Measurements from ENCODE around the gene OLFML1.

OLFML1 gene

GRCh38 chr11:7525424-7525823 lies 40.1 kb downstream of the OLFML1 start:
- no peak overlapping the region for H3K4me2 ChIP-seq (ENCODE audit: low read depth, low read length, poor library complexity, severe bottlenecking)
- H3K27ac ChIP-seq (ENCODE audit: low read depth, low read length): no peak overlapping the region
- no peaks in the 10 kb centered on the region for H3K27me3 ChIP-seq (ENCODE audit: low read length)
- no peaks in the 10 kb centered on the region for H3K9me3 ChIP-seq (ENCODE audit: insufficient read depth, low read length)
- H3K36me3 ChIP-seq (ENCODE audit: low read length): no peaks in the 10 kb centered on the region
- H3K9ac ChIP-seq (ENCODE audit: low read length): no peak overlapping the region
- no peaks in the 10 kb centered on the region for H3K9me2 ChIP-seq (replicated peaks; ENCODE audit: insufficient read depth, low read length)
- no peak overlapping the region for H3K4me3 ChIP-seq (ENCODE audit: insufficient read depth, low read length, poor library complexity, severe bottlenecking)
- no peak overlapping the region for H2AFZ ChIP-seq (ENCODE audit: low read depth, low read length, severe bottlenecking)
- TF ChIP-seq EZH2phosphoT487 (conservative IDR thresholded peaks at IDR 0.05; ENCODE audit: low read length) (no peak), CTCF (IDR thresholded peaks at IDR 0.05; ENCODE audit: insufficient read depth, low read length, poor library complexity, severe bottlenecking) (no peak)
- no peaks in the 10 kb centered on the region; the same call in 1 of the 2 replicates for H3F3A ChIP-seq (ENCODE audit: insufficient read depth)
- H4K20me1 ChIP-seq (ENCODE audit: low read depth, low read length): no peaks in the 10 kb centered on the region
- H3K79me2 ChIP-seq (ENCODE audit: insufficient read depth, low read length): no peaks in the 10 kb centered on the region

GRCh38 chr11:7527029-7527428 lies 41.7 kb downstream of the OLFML1 start:
- Histone ChIP-seq H3K9me2 (replicated peaks; ENCODE audit: insufficient read depth, low read length) (no peaks in the 10 kb centered on the region), H3K36me3 (ENCODE audit: low read length) (no peaks in the 10 kb centered on the region), H3K9ac (ENCODE audit: low read length) (no peak overlapping the region), H3K9me3 (ENCODE audit: insufficient read depth, low read length) (no peaks in the 10 kb centered on the region), H3K4me2 (ENCODE audit: low read depth, low read length, poor library complexity, severe bottlenecking) (no peak overlapping the region), H4K20me1 (ENCODE audit: low read depth, low read length) (no peaks in the 10 kb centered on the region), H3K4me3 (ENCODE audit: insufficient read depth, low read length, poor library complexity, severe bottlenecking) (no peak overlapping the region), H3K27ac (ENCODE audit: low read depth, low read length) (no peak overlapping the region), H2AFZ (ENCODE audit: low read depth, low read length, severe bottlenecking) (no peak overlapping the region), H3K79me2 (ENCODE audit: insufficient read depth, low read length) (no peaks in the 10 kb centered on the region), H3F3A (ENCODE audit: insufficient read depth) (no peaks in the 10 kb centered on the region), H3K27me3 (ENCODE audit: low read length) (no peaks in the 10 kb centered on the region)
- no peak for TF ChIP-seq CTCF (IDR thresholded peaks at IDR 0.05; ENCODE audit: insufficient read depth, low read length, poor library complexity, severe bottlenecking)
- TF ChIP-seq EZH2phosphoT487 (conservative IDR thresholded peaks at IDR 0.05; ENCODE audit: low read length): no peak

GRCh38 chr11:7528514-7529049 lies 43.3 kb downstream of the OLFML1 start:
- Histone ChIP-seq H3K27me3 (ENCODE audit: low read length) (no peaks in the 10 kb centered on the region), H3K27ac (ENCODE audit: low read depth, low read length) (no peak overlapping the region), H3K79me2 (ENCODE audit: insufficient read depth, low read length) (no peaks in the 10 kb centered on the region), H3K9me3 (ENCODE audit: insufficient read depth, low read length) (no peaks in the 10 kb centered on the region), H3K9ac (ENCODE audit: low read length) (no peak overlapping the region), H3K4me2 (ENCODE audit: low read depth, low read length, poor library complexity, severe bottlenecking) (no peak overlapping the region), H3K36me3 (ENCODE audit: low read length) (no peaks in the 10 kb centered on the region), H4K20me1 (ENCODE audit: low read depth, low read length) (no peaks in the 10 kb centered on the region), H3K4me3 (ENCODE audit: insufficient read depth, low read length, poor library complexity, severe bottlenecking) (no peak overlapping the region), H2AFZ (ENCODE audit: low read depth, low read length, severe bottlenecking) (no peak overlapping the region), H3K9me2 (replicated peaks; ENCODE audit: insufficient read depth, low read length) (no peaks in the 10 kb centered on the region), H3F3A (ENCODE audit: insufficient read depth) (no peaks in the 10 kb centered on the region)
- TF ChIP-seq CTCF (IDR thresholded peaks at IDR 0.05; ENCODE audit: insufficient read depth, low read length, poor library complexity, severe bottlenecking): no peak
- no peak for TF ChIP-seq EZH2phosphoT487 (conservative IDR thresholded peaks at IDR 0.05; ENCODE audit: low read length)
